GM23338 (cell line): ENCODE measurements around the gene TMEM150C. TPM values are rescaled to one million over a fixed set of nuclear protein-coding genes. Genes with fewer than 3 reads are reported as not detected.

Source experiments
- ATAC-seq: fragments of 200-7000 bp; cut with Tn5 transposase; 3 replicates; pipeline ENCODE4 v1.9.1; 2020
- DNase-seq: peaks from one replicate; pipeline ENCODE4 v3.0.0-alpha.2; 2015; ENCODE audit warnings: low spot score
- H2AFZ ChIP-seq: fragments of 200-600 bp; sonication (generic); 2 replicates; pipeline ENCODE4 v1.8.0; 2016; ENCODE audit warnings: antibody characterized with exemption, mild to moderate bottlenecking, moderate library complexity
- H3F3A ChIP-seq: fragments of 200-600 bp; sonication (generic); replicated peaks from 2 replicates; pipeline ENCODE4 v1.8.0; 2017; ENCODE audit warnings: antibody characterized with exemption, mixed run types, low read depth
- H3K27ac ChIP-seq: fragments of 200-600 bp; sonication (generic); 2 replicates; pipeline ENCODE4 v1.6.1; 2016; ENCODE audit warnings: low read depth
- H3K27me3 ChIP-seq: fragments of 200-600 bp; sonication (generic); 2 replicates; pipeline ENCODE4 v1.8.0; 2016; ENCODE audit warnings: mild to moderate bottlenecking, mixed run types, moderate library complexity; ENCODE audit not compliant: insufficient read depth
- H3K36me3 ChIP-seq: fragments of 200-600 bp; sonication (generic); 2 replicates; pipeline ENCODE4 v1.8.0; 2016; ENCODE audit warnings: mild to moderate bottlenecking; ENCODE audit not compliant: insufficient read depth
- H3K4me1 ChIP-seq: fragments of 200-600 bp; sonication (generic); 2 replicates; pipeline ENCODE4 v1.8.0; 2016; ENCODE audit warnings: mild to moderate bottlenecking, moderate library complexity; ENCODE audit not compliant: insufficient read depth
- H3K4me2 ChIP-seq: fragments of 200-600 bp; sonication (generic); 2 replicates; pipeline ENCODE4 v1.7.1; 2017; ENCODE audit warnings: mixed run types
- H3K4me3 ChIP-seq: fragments of 200-600 bp; sonication (generic); 2 replicates; pipeline ENCODE4 v1.6.1; 2016; ENCODE audit warnings: mixed run types
- H3K79me2 ChIP-seq: fragments of 200-600 bp; sonication (generic); replicated peaks from 2 replicates; pipeline ENCODE4 v1.8.0; 2017; ENCODE audit warnings: mild to moderate bottlenecking; ENCODE audit not compliant: insufficient read depth
- H3K9me2 ChIP-seq: fragments of 200-600 bp; sonication (generic); 2 replicates; pipeline ENCODE4 v1.8.0; 2017; ENCODE audit not compliant: insufficient read depth
- H4K20me1 ChIP-seq: fragments of 200-600 bp; sonication (generic); replicated peaks from 2 replicates; pipeline ENCODE4 v1.8.0; 2017; ENCODE audit warnings: mild to moderate bottlenecking; ENCODE audit not compliant: insufficient read depth
- H3K27ac Mint-ChIP-seq: 2 replicates; pipeline ENCODE4 v1.8.0; 2020; ENCODE audit warnings: inconsistent platforms, mild to moderate bottlenecking, moderate library complexity, mixed read lengths
- H3K27me3 Mint-ChIP-seq: 3 replicates; pipeline ENCODE4 v1.8.0; 2022; ENCODE audit warnings: low read depth, mild to moderate bottlenecking, moderate library complexity, mixed read lengths, inconsistent platforms; ENCODE audit not compliant: insufficient read depth, poor library complexity
- H3K36me3 Mint-ChIP-seq: 3 replicates; pipeline ENCODE4 v1.8.0; 2021; ENCODE audit warnings: low read depth, mild to moderate bottlenecking, inconsistent platforms, moderate library complexity, mixed read lengths
- H3K4me1 Mint-ChIP-seq: 3 replicates; pipeline ENCODE4 v1.8.0; 2020; ENCODE audit warnings: mild to moderate bottlenecking, inconsistent platforms, mixed read lengths
- H3K4me3 Mint-ChIP-seq: 3 replicates; pipeline ENCODE4 v1.8.0; 2021; ENCODE audit warnings: moderate library complexity, mild to moderate bottlenecking, inconsistent platforms, mixed read lengths
- H3K9me3 Mint-ChIP-seq: 3 replicates; pipeline ENCODE4 v1.8.0; 2020; ENCODE audit warnings: moderate library complexity, mild to moderate bottlenecking, inconsistent platforms, mixed read lengths
- CREB1 ChIP-seq: fragments of 250-450 bp; sonication (Bioruptor Pico); IDR thresholded peaks from 2 replicates; pipeline ENCODE4 v1.5.0; 2020; ENCODE audit warnings: low read depth, mild to moderate bottlenecking, moderate library complexity
- CTCF ChIP-seq, 2 experiments: fragments of 200-600 bp in 1 of 2; sonication (generic) in 1 of 2; conservative IDR thresholded peaks; 2 replicates each; pipeline versions ENCODE4 v1.5.1 to v1.6.1; 2016 to 2017; ENCODE audit warnings: antibody characterized with exemption in 2 of 2, low read depth in 2 of 2, mild to moderate bottlenecking in 2 of 2, moderate library complexity in 1 of 2
- EZH2 ChIP-seq: fragments of 200-600 bp; sonication (generic); IDR thresholded peaks from one replicate; pipeline ENCODE4 v1.8.0; 2017; ENCODE audit warnings: antibody characterized with exemption, mild to moderate bottlenecking, low read depth; ENCODE audit not compliant: unreplicated experiment
- EZH2phosphoT487 ChIP-seq: fragments of 200-600 bp; sonication (generic); IDR thresholded peaks from one replicate; pipeline ENCODE4 v1.8.1; 2018; ENCODE audit warnings: antibody characterized with exemption; ENCODE audit not compliant: unreplicated experiment
- JUNB ChIP-seq: IDR thresholded peaks from one replicate; pipeline ENCODE4 v1.6.1; 2016; ENCODE audit warnings: antibody characterized with exemption; ENCODE audit not compliant: unreplicated experiment
- NANOG ChIP-seq: IDR thresholded peaks from 2 replicates; pipeline ENCODE4 v1.6.1; 2016; ENCODE audit warnings: antibody characterized with exemption, borderline replicate concordance
- POLR2AphosphoS5 ChIP-seq: IDR thresholded peaks from 2 replicates; pipeline ENCODE4 v1.6.1; 2016; ENCODE audit warnings: antibody characterized with exemption, low read depth
- STAT1 ChIP-seq: IDR thresholded peaks from one replicate; pipeline ENCODE4 v1.6.1; 2016; ENCODE audit warnings: antibody characterized with exemption; ENCODE audit not compliant: unreplicated experiment
- ZNF114 ChIP-seq: fragments of 250-450 bp; sonication (Bioruptor Pico); IDR thresholded peaks from 2 replicates; pipeline ENCODE4 v1.5.0; 2020; ENCODE audit warnings: mild to moderate bottlenecking, moderate library complexity
- ZNF331 ChIP-seq: fragments of 250-450 bp; sonication (Bioruptor Pico); IDR thresholded peaks from 2 replicates; pipeline ENCODE4 v1.5.0; 2020; ENCODE audit warnings: low read depth, mild to moderate bottlenecking, moderate library complexity
- ZNF462 ChIP-seq: fragments of 250-450 bp; sonication (Bioruptor Pico); IDR thresholded peaks from 2 replicates; pipeline ENCODE4 v1.5.0; 2020; ENCODE audit warnings: mild to moderate bottlenecking, moderate library complexity
- polyA plus RNA-seq: library from polyadenylated mRNA; unstranded; fragments of >200 nt; fragmentation: Nextera tagmentation; extraction: Ambion mirVana; gene quantifications from 2 replicates; pipeline ENCODE4 v1.2.1, GENCODE V29; 2016
- total RNA-seq: library from RNA; depleted of rRNA; stranded (reverse); fragments of >200 nt; shearing (Covaris generic); gene quantifications from 2 replicates; pipeline ENCODE4 v1.2.3, GENCODE V29; 2014

TMEM150C gene
- total and polyA plus RNA-seq, 2 experiments from 2014 or later = 1.7 to 4.0 TPM

GRCh38 chr4:82528868-82529267, 32.9 kb downstream of the TMEM150C start:
- Histone ChIP-seq H3K4me3 (no peak overlapping the region), H3K4me1 (peaks cover 23% of the 10 kb centered on the region), H3F3A (no peaks in the 10 kb centered on the region), H3K27ac (no peak overlapping the region), H3K79me2 (no peaks in the 10 kb centered on the region), H2AFZ (no peak overlapping the region), H3K27me3 (no peaks in the 10 kb centered on the region), H3K9me2 (no peaks in the 10 kb centered on the region; the same call in 1 of the 2 replicates), H4K20me1 (no peaks in the 10 kb centered on the region), H3K36me3 (no peaks in the 10 kb centered on the region), H3K4me2 (no peak overlapping the region)
- H3K36me3 Mint-ChIP-seq = no peaks in the 10 kb centered on the region
- H3K27ac Mint-ChIP-seq = no peak overlapping the region
- H3K4me3 Mint-ChIP-seq = no peak overlapping the region
- DNase-seq (peak; percentile 13), ATAC-seq (peak; percentile 64)
- H3K9me3 Mint-ChIP-seq = no peaks in the 10 kb centered on the region
- H3K4me1 Mint-ChIP-seq = peaks cover 12% of the 10 kb centered on the region
- TF ChIP-seq ZNF114 (CRISPR knock-in tag) (no peak), NANOG (no peak), EZH2phosphoT487 (no peak), STAT1 (no peak), EZH2 (no peak), CREB1 (no peak), ZNF331 (no peak), CTCF (conservative IDR thresholded peaks at IDR 0.05; ENCODE audit: low read depth in 2 of 2) (peak; percentile 37 to 67), POLR2AphosphoS5 (no peak)
- no peaks in the 10 kb centered on the region for H3K27me3 Mint-ChIP-seq

DNA sequence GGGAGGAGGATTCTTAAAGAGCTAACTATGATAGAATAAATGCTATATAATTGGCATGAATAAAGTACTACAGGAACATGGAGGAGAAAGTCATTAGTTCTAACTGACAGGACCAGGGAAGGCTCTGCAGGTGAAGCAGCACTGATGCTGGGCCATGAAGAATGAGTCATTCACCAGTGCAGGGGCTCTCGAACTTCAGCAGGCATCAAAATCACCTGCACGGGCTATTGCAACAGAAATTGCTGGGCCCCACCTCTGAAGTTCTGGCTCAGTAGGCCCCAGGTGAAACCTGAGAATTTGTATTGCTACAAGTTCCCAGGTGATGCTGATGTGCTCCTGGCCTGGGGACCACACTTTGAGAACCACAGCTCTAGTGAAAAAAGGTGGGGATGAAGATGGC, 33.7 kb downstream of the TMEM150C start:
- no peaks in the 10 kb centered on the region for H3F3A ChIP-seq
- H3K4me3 ChIP-seq = no peak overlapping the region
- H3K79me2 ChIP-seq = no peaks in the 10 kb centered on the region
- no peaks in the 10 kb centered on the region for H4K20me1 ChIP-seq
- no peak for ATAC-seq
- H3K4me2 ChIP-seq = no peak overlapping the region
- no peak overlapping the region for H3K27ac Mint-ChIP-seq
- no peaks in the 10 kb centered on the region; the same call in 1 of the 2 replicates for H3K9me2 ChIP-seq
- no peaks in the 10 kb centered on the region for H3K9me3 Mint-ChIP-seq
- no peak overlapping the region for H3K27ac ChIP-seq
- H2AFZ ChIP-seq = no peak overlapping the region
- H3K36me3 ChIP-seq = no peaks in the 10 kb centered on the region
- DNase-seq = no peak
- no peaks in the 10 kb centered on the region for H3K27me3 Mint-ChIP-seq
- H3K36me3 Mint-ChIP-seq = no peaks in the 10 kb centered on the region
- H3K4me1 Mint-ChIP-seq = peaks cover 14% of the 10 kb centered on the region
- H3K4me1 ChIP-seq = peaks cover 27% of the 10 kb centered on the region
- no peak overlapping the region for H3K4me3 Mint-ChIP-seq
- H3K27me3 ChIP-seq = no peaks in the 10 kb centered on the region
- no peak for TF ChIP-seq ZNF114 (CRISPR knock-in tag)
- no peak for TF ChIP-seq NANOG
- no peak for TF ChIP-seq EZH2phosphoT487
- TF ChIP-seq EZH2 = no peak
- no peak for TF ChIP-seq ZNF462
- TF ChIP-seq ZNF331 = no peak
- TF ChIP-seq JUNB = no peak
